NCI-H128 (cell line): ENCODE measurements around the gene G0S2.
A peak's percentile ranks its signal among the peaks of the same experiment; 100 is the strongest.
"Not testable (repeated sequence)": the region's sequence is repeated elsewhere in the genome, so short reads cannot be mapped to it uniquely, and the experiment has no call there.

Experiments
- DNase-seq: peaks from one replicate; lab custom pipeline; 2025; ENCODE audit not compliant: unreplicated experiment; lab: John Stamatoyannopoulos, UW

The G0S2 gene

DNA sequence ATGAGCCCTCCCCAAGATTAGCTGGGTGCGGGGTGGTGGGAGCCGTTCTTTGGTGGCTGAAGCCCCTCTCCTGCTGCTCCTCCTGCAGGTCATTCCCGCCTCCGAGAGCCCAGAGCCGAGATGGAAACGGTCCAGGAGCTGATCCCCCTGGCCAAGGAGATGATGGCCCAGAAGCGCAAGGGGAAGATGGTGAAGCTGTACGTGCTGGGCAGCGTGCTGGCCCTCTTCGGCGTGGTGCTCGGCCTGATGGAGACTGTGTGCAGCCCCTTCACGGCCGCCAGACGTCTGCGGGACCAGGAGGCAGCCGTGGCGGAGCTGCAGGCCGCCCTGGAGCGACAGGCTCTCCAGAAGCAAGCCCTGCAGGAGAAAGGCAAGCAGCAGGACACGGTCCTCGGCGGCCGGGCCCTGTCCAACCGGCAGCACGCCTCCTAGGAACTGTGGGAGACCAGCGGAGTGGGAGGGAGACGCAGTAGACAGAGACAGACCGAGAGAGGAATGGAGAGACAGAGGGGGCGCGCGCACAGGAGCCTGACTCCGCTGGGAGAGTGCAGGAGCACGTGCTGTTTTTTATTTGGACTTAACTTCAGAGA, 448 bp downstream of the G0S2 start:
- no peak for DNase-seq

GRCh38 chr1:209678981-209679539, 3.8 kb downstream of the G0S2 start:
- DNase-seq, result no peak

DNA sequence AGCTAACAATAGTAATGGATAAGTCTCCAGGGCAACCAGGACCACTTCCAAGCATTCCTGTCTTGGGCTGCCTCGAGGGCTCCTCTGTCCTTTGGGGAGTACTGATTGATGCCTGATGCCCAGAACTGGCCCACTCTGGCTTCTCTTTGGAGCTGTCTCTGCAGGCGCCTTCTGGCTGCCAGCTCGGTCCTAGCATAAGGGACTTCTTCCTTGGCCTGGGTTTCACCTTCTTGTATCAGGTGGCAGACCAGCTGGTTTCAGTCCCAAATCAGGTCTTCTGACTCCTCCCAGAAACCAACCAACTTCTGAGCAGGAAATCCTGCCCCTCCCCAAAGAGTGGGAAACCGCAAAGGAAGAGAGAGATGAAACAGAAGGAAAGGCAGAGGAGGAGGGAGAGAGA, 10.6 kb downstream of the G0S2 start:
- no peak for DNase-seq

GRCh38 chr1:209686322-209686721, 11.1 kb downstream of the G0S2 start:
- DNase-seq, result no peak

GRCh38 chr1:209688746-209689234, 13.6 kb downstream of the G0S2 start:
- no peak for DNase-seq

DNA sequence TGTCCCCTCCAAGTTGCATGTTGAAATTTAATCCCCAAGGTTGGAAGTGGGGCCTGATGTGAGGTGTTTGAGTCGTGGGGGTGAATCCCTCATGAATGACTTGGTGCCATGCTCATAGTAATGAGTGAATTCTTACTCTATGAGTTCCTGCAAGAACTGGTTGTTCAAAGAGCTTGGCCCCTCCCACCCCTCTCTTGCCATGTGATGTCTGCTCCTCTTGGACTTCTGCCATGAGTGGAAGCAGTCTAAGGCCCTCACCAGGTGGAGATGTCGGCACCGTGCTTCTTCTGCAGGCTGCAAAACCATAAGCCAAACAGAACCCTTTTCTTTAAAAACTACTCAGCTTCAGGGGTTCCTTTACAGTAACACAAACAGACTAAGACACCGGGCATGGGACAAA, 14.3 kb downstream of the G0S2 start:
- no peak for DNase-seq

DNA sequence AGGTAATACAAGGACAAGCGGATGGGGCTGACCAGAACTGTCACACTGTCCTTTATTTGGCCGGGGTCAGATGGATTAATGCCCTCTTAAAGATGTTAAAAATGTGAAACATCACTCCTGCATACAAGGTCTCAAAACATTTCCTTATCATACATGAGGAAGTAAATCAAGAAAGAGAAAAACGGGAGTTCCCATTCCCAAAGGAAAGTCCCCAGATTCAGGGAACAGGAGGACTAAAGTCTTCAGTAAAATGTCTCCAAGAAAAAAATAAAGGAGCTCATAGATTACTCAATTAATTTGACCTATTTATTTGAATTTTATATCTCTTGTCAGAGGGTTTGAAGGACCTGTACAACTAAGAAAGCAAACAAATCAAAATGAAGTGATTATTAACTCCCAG, 16.0 kb downstream of the G0S2 start:
- no peak for DNase-seq

- no peak for DNase-seq
Measured at GRCh38 chr1:209692296-209692695, 17.1 kb downstream of the G0S2 start.

DNA sequence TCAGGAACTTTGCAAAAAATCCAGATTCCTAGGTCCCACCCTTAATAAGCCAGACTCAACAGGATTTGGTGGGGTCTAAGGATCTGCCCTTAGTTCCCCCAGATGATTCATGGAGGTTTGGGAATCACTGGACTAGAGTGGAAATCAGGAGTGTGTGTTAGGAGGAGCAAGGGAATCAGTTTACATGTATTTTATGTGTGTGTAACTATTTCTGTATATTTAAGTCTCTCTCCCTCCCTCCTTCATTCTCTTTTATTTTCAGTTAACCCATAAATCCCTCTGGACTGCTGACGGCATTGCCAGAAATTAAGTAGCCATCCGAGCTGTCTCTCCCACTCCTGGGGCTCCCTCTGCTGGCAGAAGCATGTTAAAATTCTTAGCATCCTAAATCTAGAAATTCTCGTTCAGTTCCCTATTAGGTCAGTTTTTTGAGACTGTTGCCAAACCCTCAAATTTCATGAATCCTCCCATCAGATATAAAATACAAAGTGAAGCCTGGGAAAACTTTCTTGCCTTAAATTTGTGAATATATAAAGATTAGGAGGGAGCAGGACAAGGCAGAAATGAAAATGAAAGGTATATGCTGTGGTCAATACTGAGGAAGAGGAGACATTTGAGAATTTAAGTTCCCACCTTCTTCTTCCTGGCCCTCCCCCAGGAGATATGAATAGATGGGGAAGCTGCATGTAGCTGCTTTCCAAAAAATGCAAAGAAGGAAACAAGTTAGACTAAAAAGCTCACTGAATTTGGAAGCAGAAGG, 17.7 kb downstream of the G0S2 start:
- peak; percentile 84 for DNase-seq

DNA sequence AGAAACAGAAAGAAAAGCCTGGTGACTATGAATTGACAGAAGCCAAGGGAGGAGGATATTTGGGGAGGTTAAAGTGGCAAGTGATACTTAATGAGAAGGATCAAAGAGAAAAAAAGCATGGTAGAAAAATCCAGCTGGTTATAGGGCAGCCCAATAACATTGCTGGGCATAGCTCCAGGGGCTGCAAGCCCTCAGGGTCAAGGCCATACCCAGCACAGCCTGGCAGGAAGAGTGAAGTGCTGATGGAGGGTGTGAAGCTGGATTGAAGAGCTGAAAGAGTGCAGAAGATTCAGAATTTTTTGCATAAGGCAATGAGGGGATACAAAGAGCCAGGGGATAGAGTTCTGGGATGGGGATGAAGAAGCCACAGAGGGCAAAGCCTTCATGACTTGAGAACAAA, 21.5 kb downstream of the G0S2 start:
- DNase-seq, result no peak

GRCh38 chr1:209697126-209697525, 21.9 kb downstream of the G0S2 start:
- DNase-seq, result no peak

DNA sequence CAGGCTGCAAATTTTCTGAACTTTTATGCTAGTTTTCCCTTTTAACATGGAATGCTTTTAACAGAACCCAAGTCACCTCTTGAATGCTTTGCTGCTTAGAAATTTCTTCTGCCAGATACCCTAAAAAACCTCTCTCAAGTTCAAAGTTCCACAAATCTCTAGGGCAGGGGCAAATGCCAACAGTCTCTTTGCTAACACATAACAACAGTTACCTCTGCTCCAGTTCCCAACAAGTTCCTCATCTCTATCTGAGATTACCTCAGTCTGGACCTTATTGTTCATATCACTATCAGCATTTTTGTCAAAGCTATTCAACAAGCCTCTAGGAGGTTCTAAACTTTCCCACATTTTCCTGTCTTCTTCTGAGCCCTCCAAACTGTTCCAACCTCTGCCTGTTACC, 25.5 kb downstream of the G0S2 start:
- DNase-seq, result not testable (repeated sequence)

- DNase-seq, result no peak
Measured at GRCh38 chr1:209702832-209703231, 27.6 kb downstream of the G0S2 start.

- no peak for DNase-seq
Measured at GRCh38 chr1:209703834-209704504, 28.8 kb downstream of the G0S2 start.

DNA sequence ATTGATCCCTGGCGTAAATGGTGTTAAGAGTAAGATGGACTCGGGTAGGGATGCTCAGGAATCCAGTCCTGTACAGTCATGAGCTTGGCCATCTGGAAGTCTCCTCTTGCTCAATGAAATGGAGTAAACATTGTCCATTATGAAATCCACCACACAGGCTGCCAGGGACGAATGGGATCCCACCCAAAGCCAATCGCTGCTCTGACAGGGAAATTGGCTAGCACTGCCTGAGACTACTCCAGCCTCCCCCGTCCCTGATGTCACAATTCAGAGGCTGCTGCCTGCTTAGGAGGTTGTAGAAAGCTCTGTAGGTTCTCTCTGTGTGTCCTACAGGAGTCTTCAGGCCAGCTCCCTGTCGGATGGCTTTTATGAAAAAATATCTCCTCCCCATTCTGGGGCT, 29.4 kb downstream of the G0S2 start, which contains the start of gene HSD11B1:
TSS of gene HSD11B1 (plus strand) at position 263 of the 400 bp plus-strand sequence. CDS start at position 360, 97 bp downstream.
- DNase-seq, result no peak

GRCh38 chr1:209705033-209705598, 29.9 kb downstream of the G0S2 start:
- no peak for DNase-seq

- DNase-seq, result no peak
Measured at GRCh38 chr1:209706622-209707021, 31.4 kb downstream of the G0S2 start.

DNA sequence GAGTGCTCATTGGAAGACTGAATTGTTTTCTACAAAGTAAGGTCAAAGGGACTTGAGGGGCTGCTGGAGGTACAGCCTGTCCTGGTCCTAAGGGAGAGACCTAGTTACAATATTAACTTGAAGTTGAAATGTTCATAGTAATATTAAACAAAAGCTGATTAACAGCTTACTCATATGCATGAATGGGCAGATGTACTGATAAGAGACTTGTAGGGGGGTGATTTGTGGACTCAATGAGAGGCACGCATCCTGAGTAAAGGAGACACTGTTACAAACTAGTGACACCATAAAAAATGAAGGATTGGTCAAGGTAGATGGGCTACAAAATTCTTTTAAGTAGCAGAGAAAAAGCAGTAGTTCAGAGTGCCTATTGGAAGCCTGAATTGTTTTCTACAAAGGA, 32.1 kb downstream of the G0S2 start:
- DNase-seq, result no peak

DNA sequence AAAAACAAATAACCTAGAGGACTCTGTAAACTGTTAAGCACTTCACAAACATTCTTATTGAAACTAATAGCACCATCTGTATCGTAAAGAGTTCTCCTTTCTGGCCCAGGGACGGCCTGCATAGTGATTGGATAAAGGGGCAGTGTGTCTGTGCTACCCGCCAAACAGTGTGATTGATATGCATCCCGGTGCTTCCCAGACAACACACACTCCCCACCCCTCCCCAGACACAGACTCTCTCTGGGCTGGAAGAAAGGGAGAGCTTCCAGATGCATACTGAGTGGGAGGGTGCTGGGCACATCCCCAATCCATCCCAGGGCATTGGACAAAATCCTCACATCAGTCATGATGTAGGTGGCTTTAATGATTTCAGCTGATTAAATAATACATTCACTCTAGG, 33.1 kb downstream of the G0S2 start:
- DNase-seq, result no peak

- DNase-seq, result no peak
Measured at GRCh38 chr1:209710093-209710492, 34.9 kb downstream of the G0S2 start.

GRCh38 chr1:209710847-209711246, 35.6 kb downstream of the G0S2 start:
- DNase-seq, result no peak
